Measurements from ENCODE around the gene TTC23. TPM values are rescaled to one million over a fixed set of nuclear protein-coding genes. Genes with fewer than 3 reads are reported as not detected.

TTC23 gene
- total RNA-seq, 2 experiments from 2014 or later = 0.19 to 0.81 TPM

- Mint-ChIP-seq H3K36me3 (ENCODE audit: low read depth) (no peaks in the 10 kb centered on the region), H3K27ac (no peak overlapping the region), H3K4me1 (ENCODE audit: low read depth) (no peaks in the 10 kb centered on the region), H3K27me3 (no peaks in the 10 kb centered on the region), H3K9me3 (no peaks in the 10 kb centered on the region), H3K4me3 (no peak overlapping the region)
- POLR2A ChIA-PET = no interaction called here
- TF ChIP-seq CTCF (IDR thresholded peaks at IDR 0.05) = no peak
- DNase-seq (no peak), ATAC-seq (ENCODE audit: poor library complexity) (no peak)
- Histone ChIP-seq H3K9me3 (ENCODE audit: control insufficient read depth in 1 of 2, insufficient read depth in 1 of 2, low read length in 2 of 2) (no peaks in the 10 kb centered on the region), H3K27me3 (ENCODE audit: control insufficient read depth in 1 of 2, insufficient read depth in 2 of 2, low read length in 2 of 2) (no peaks in the 10 kb centered on the region), H3K4me1 (ENCODE audit: insufficient read depth, low read length) (no peaks in the 10 kb centered on the region), H3K27ac (ENCODE audit: low read depth in 1 of 2, low read length in 2 of 2) (no peak overlapping the region), H3K36me3 (ENCODE audit: insufficient read depth, low read length) (no peaks in the 10 kb centered on the region), H3K4me3 (ENCODE audit: low read length) (no peak overlapping the region)
- intact Hi-C loops (cut with DNase I, micrococcal nuclease) = no loop called here
- CTCF ChIA-PET = no interaction called here
Observed at GRCh38 chr15:99148851-99149276, 100.5 kb downstream of the TTC23 start.

- Histone ChIP-seq H3K9me3 (ENCODE audit: control insufficient read depth in 1 of 2, insufficient read depth in 1 of 2, low read length in 2 of 2) (no peaks in the 10 kb centered on the region), H3K27ac (ENCODE audit: low read depth in 1 of 2, low read length in 2 of 2) (no peak overlapping the region), H3K36me3 (ENCODE audit: insufficient read depth, low read length) (no peaks in the 10 kb centered on the region), H3K27me3 (ENCODE audit: control insufficient read depth in 1 of 2, insufficient read depth in 2 of 2, low read length in 2 of 2) (no peaks in the 10 kb centered on the region), H3K4me1 (ENCODE audit: insufficient read depth, low read length) (no peaks in the 10 kb centered on the region), H3K4me3 (ENCODE audit: low read length) (no peak overlapping the region)
- no peak overlapping the region for H3K4me3 Mint-ChIP-seq
- H3K36me3 Mint-ChIP-seq (ENCODE audit: low read depth) = no peaks in the 10 kb centered on the region
- ChIA-PET POLR2A (no interaction called here), CTCF (no interaction called here)
- no peak for ATAC-seq (ENCODE audit: poor library complexity)
- H3K27me3 Mint-ChIP-seq = no peaks in the 10 kb centered on the region
- H3K4me1 Mint-ChIP-seq (ENCODE audit: low read depth) = no peaks in the 10 kb centered on the region
- no peak for DNase-seq
- TF ChIP-seq CTCF (IDR thresholded peaks at IDR 0.05) = no peak
- H3K27ac Mint-ChIP-seq = no peak overlapping the region
- intact Hi-C loops (cut with DNase I, micrococcal nuclease) = no loop called here
- no peaks in the 10 kb centered on the region for H3K9me3 Mint-ChIP-seq
Observed at GRCh38 chr15:99146661-99147060, 102.7 kb downstream of the TTC23 start.

DNA sequence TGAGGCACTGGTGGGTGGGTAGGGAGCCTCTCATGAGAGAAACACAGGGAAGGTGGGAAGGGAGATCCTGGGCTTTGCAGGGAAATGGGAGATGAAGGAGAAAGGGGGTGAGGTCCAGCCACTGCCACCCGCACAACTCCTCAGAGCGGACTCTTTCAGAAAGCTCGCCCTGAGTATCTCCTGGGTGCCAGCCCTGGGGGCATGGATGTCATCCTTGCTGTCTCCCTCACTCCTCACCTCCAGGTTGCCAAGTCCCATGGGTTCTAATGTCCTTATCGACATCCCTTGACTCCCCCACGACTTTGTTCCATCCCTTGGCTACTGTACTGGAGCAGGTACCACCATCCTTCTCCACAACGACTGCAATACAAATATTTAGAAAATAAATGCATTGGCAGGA, 103.6 kb downstream of the TTC23 start:
- no peaks in the 10 kb centered on the region for H3K9me3 Mint-ChIP-seq
- ATAC-seq (ENCODE audit: poor library complexity) (no peak), DNase-seq (no peak)
- intact Hi-C loops (cut with DNase I, micrococcal nuclease) = no loop called here
- no peaks in the 10 kb centered on the region for H3K9me3 ChIP-seq (ENCODE audit: control insufficient read depth in 1 of 2, insufficient read depth in 1 of 2, low read length in 2 of 2)
- H3K36me3 ChIP-seq (ENCODE audit: insufficient read depth, low read length) = no peaks in the 10 kb centered on the region
- CTCF ChIA-PET = no interaction called here
- H3K36me3 Mint-ChIP-seq (ENCODE audit: low read depth) = no peaks in the 10 kb centered on the region
- no peaks in the 10 kb centered on the region for H3K4me1 ChIP-seq (ENCODE audit: insufficient read depth, low read length)
- no peak overlapping the region for H3K4me3 Mint-ChIP-seq
- H3K4me1 Mint-ChIP-seq (ENCODE audit: low read depth) = no peaks in the 10 kb centered on the region
- no peaks in the 10 kb centered on the region for H3K27me3 Mint-ChIP-seq
- H3K27ac ChIP-seq (ENCODE audit: low read depth in 1 of 2, low read length in 2 of 2) = no peak overlapping the region
- H3K4me3 ChIP-seq (ENCODE audit: low read length) = no peak overlapping the region
- no peaks in the 10 kb centered on the region for H3K27me3 ChIP-seq (ENCODE audit: control insufficient read depth in 1 of 2, insufficient read depth in 2 of 2, low read length in 2 of 2)
- TF ChIP-seq CTCF (IDR thresholded peaks at IDR 0.05) = no peak
- POLR2A ChIA-PET = no interaction called here
- H3K27ac Mint-ChIP-seq = no peak overlapping the region
